Measurements from ENCODE around the gene GOLGA6L7. TPM values are rescaled to one million over a fixed set of nuclear protein-coding genes. Genes with fewer than 3 reads are reported as not detected.

Gene GOLGA6L7
- total and polyA plus RNA-seq, 2 of the 8 experiments (the other 6 are each of a cell fraction or from before 2014, with no cell fraction given): not detected

- peak; percentile 15; the same call in 1 of the 2 replicates for TF ChIP-seq TBP (IDR thresholded peaks at IDR 0.05; ENCODE audit: low read depth, low read length)
- TF ChIP-seq CTBP2 (IDR thresholded peaks at IDR 0.05; ENCODE audit: borderline replicate concordance, insufficient read depth, insufficient read length, low read length): no peak
- TF ChIP-seq SP4 (IDR thresholded peaks at IDR 0.05; ENCODE audit: low read length): no peak
- TF ChIP-seq ASH2L (IDR thresholded peaks at IDR 0.05; ENCODE audit: low read length): no peak
- no peak for TF ChIP-seq CEBPB (IDR thresholded peaks at IDR 0.05; ENCODE audit: low read depth, low read length)
- TF ChIP-seq SRF (IDR thresholded peaks at IDR 0.05; ENCODE audit: low read depth, low read length): no peak
- no peak for TF ChIP-seq CTCF (IDR thresholded peaks at IDR 0.05; ENCODE audit: control extremely low read depth in 1 of 3, insufficient read depth in 1 of 3, low read depth in 1 of 3, low read length in 3 of 3)
- 0 out of 2 replicates have a peak, but pooled peaks have one; percentile 6 for TF ChIP-seq SUZ12 (IDR thresholded peaks at IDR 0.05; ENCODE audit: low read length)
- no peak for TF ChIP-seq SP2 (IDR thresholded peaks at IDR 0.05; ENCODE audit: low read length)
- peak; percentile 51 for TF ChIP-seq TAF7 (optimal IDR thresholded peaks at IDR 0.05; ENCODE audit: borderline replicate concordance, low read depth, low read length)
- no peak for TF ChIP-seq NANOG (IDR thresholded peaks at IDR 0.05; ENCODE audit: insufficient read depth, low read depth, low read length, poor library complexity, severe bottlenecking)
- TF ChIP-seq CHD1 (IDR thresholded peaks at IDR 0.05; ENCODE audit: low read depth, low read length): no peak
- TF ChIP-seq SIRT6 (IDR thresholded peaks at IDR 0.05; ENCODE audit: low read length): no peak
- TF ChIP-seq CBX8 (IDR thresholded peaks at IDR 0.05; ENCODE audit: borderline replicate concordance, low read depth, low read length): no peak
- TF ChIP-seq HDAC2 (IDR thresholded peaks at IDR 0.05; ENCODE audit: borderline replicate concordance in 1 of 2, low read depth in 2 of 2, low read length in 2 of 2): no peak
- no peak for TF ChIP-seq RBBP5 (IDR thresholded peaks at IDR 0.05; ENCODE audit: borderline replicate concordance, low read depth, low read length)
- 0 out of 2 replicates have a peak, but pooled peaks have one; percentile 43 for TF ChIP-seq POLR2AphosphoS5 (IDR thresholded peaks at IDR 0.05; ENCODE audit: low read depth, low read length)
- TF ChIP-seq CHD2 (IDR thresholded peaks at IDR 0.05; ENCODE audit: low read length): no peak
- TF ChIP-seq EZH2 (IDR thresholded peaks at IDR 0.05; ENCODE audit: low read depth, low read length, severe bottlenecking): no peak
- no peak for TF ChIP-seq SP1 (IDR thresholded peaks at IDR 0.05; ENCODE audit: low read depth, low read length)
- TF ChIP-seq BCL11A (IDR thresholded peaks at IDR 0.05; ENCODE audit: low read depth in 2 of 2, low read length in 2 of 2): no peak
- TF ChIP-seq SIX5 (IDR thresholded peaks at IDR 0.05; ENCODE audit: low read depth, low read length): no peak
Observed at GRCh38 chr15:28885630-28886430, 37.4 kb upstream of the GOLGA6L7 start, which contains the start of gene APBA2 (continued).
